ENCODE results near the gene EML1.
A peak's percentile ranks its signal among the peaks of the same experiment; 100 is the strongest.

The EML1 gene

DNA sequence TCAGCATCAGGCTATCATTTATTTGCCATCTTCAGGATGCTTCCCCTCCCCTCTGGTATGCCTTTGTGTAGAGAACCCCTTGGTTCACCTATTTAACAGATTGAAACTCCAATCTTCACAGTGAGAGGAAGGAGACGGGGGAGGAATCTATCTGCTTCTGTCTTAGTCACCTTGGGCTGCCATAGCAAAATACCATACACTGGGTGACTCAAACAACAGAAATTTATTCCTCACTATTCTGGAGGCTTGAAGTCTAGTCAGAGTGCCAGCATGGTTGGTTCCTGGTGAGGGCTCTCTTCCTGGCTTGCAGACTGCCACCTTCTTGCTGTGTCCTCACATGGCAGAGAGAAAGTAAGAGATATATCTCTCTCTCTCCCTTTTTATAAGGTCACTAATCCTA, 13.5 kb upstream of the EML1 start:
- DNase-seq (ENCODE audit: low read depth) = peak; percentile 31

DNA sequence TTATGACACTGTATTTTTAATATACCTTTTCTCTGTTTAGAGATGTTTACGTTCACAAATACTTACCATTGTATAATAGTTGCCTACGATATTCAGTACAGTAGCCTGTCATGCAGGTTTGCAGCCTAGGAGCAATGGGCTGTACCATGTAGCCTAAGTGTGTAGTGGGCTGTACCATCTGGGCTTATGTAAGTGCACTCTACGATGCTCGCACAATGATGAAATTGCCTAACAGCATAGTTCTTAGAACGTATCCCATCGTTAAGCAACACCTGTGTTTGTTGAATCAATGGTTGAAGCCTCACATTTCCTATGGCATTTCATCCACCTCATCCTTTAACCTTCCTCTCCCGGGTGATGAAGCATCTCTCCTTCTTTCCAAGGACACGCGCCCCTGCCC, 12.5 kb upstream of the EML1 start:
- DNase-seq (ENCODE audit: low read depth) = no peak

DNA sequence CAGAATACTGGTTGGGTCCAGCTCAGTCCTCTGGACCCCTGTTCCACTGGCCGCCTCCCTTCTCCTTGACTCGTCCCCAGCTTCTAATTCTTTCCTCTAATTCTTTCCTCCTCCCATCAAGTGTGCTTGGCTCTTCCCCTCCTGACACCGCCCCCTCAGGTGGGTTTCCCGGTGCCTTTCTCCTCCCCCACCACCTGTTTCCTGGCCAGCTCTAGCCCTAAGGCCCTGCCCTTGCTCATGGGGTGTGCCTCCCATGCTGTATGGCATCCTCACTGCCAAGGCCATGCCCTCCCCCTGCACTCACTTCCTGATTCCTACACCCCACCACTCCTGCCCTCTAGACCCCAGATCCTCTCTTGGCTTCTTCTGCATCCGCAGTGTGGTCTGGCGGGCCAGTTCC, 12.1 kb upstream of the EML1 start:
- no peak for DNase-seq (ENCODE audit: low read depth)

DNA sequence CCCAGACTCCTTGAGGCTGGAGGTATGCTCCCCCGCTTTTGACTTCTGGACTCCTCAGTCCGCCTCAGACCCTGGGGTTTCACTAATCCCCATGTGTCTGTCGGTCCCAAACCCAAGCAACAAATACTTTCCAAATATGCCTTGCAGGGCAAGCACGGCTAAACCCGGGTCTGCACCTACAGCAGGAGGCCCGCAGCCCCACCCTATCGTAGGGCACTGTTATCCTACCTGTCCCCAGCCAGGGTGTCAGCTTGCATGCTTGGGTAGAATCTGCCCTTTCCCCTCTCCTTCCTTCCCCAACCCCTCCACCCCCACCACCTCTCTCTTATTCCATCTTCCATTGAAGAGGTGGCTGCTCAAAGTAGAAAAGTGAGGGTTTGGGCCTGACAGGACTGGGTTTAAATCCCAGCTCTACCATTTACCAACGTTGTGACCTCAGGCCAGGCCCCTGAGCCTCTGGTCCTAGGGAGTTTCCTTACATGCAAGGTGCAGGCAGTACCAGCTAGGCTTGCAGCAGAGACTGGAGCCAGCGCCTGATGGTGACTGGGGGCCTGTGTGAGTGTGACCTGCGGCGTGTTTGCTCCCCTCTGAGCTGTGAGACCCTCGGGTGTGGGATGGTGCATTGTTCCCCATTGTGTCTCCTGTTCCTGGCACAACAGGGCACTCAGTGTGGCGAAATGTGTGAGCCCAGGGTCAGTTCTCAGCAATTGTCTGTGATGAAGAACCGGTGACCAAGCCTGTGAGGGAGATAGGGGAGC, 11.2 kb upstream of the EML1 start:
- no peak for DNase-seq (ENCODE audit: low read depth)

DNA sequence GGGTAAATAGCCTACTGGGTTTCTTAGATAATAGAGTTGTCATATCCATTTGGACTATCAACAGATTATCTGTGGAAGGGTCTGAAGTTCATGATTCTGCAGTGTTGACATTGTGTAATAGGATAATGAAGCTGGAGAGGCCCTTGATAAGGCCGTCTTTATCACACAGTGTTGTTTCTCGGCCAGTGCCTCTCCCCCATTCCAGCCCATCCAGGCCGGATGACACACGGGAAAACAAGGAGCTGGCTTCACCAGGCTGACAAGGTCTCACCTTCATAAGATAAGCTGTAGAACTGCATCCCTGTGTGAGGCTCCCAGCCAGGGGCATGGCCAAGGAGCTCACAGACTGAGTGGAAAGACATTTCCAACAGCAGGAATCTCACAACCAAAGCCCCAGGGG, 8.7 kb upstream of the EML1 start:
- DNase-seq (ENCODE audit: low read depth) = no peak

DNA sequence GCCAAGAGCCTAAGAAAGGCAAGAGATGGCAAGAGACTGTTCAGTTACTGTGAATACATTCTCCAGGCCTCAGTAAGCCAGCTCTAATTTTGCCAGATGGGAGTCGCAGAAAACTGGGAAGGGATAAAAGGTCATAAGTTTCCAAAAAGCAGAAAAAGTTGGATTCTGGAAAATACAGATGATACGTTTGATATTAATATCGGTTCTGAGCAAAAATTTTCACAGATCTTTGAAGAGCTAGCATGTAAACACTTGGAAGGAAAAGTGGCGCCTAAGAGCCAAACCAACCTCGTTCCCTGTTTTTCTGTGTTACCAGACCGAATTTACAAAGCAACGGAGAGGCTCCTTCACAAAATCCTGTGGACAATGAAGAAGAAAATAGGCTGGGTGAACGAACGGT, 7.8 kb upstream of the EML1 start:
- no peak for DNase-seq (ENCODE audit: low read depth)

DNA sequence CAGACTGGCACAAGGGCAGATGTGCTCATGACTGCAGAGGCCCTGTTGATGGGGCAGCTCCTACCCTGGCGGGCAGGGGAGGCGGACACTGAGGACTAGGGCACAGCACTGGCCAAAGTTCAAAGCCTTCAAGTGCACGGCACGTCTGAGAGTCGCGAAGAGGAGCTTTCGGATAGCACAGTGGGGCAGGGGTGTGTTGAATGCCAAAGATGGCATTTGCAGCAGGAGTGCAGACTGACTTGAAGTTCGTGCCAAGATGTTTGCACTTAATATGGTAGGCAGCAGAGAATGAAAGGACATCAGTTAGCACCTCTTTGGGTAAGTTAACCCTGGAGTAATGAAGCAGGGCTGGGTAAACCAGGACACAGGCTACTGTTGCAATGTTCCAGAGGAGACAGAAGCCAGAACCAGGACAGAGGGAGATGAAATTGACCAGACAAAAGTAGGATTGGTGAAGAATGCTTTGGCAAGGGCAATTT, 6.7 kb upstream of the EML1 start:
- DNase-seq (ENCODE audit: low read depth) = no peak

DNA sequence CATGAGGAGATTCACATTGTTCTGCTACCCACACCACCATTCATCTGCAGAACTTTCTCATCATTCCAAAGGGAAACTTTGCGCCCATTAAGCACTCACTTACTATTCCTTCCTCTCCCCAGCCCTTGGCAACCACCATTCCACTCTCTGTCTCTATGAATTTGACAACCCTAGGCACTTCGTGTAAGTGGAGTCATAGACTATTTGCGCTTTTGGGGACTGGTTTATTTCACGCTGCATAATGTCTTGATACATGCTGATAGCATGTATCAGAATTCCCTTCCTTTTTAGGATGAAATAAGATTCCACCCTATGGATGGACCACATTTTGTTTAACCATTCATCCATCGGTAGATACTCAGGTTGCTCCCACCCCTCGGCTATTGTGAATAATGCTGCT, 4.5 kb upstream of the EML1 start:
- DNase-seq (ENCODE audit: low read depth) = no peak

DNA sequence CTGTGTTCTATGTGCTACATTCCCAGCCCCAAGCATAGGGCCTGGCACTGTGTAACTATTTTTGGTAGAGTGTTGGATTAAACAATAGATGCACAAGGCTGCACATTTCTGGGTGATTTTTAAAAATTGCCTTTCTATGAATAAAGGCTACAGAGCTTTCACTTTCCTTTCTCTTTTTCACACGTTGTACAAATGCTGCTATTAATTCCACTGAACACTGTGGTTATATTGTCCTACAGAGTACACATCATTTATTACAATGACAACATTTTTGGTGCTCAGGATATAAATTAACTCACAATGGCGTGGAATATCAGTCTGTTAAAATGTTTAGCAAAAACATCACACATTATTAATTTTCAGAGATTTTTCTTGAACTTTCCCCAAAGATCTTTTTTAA, 3.6 kb upstream of the EML1 start:
- no peak for DNase-seq (ENCODE audit: low read depth)

DNA sequence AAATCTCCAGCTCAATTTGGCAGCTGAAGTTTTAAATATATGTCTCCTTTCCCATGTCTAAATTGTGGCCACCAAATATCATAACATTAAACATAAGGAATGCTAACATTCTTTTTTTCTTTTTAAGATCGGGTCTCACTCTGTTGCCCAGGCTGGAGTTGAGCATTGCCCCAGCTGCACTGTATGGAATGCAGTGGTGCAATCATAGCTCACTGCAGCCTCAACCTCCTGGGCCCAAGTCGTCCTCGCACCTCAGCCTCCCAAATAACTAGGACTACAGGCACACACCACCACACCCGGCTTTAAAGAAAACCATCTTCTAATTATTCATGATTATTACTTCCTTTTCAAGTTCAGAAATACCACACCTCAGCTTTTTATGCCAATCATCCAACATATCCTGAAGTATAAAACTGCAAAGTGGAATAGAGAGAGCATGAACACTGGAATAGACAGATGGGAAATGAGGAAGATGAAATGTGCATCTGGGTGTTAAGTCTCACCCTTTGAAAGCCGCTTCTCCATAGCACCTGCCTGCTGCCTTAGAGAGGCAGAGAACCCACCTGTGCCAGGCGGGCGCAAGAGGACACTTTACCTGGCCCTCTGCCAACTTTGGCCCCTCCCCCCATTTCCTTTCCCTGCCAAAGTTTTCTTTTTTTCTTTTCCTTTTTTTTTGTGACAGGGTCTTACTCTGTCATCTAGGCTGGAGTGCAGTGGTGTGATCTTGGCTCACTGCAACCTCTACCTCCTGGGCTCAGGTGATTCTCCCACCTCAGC, 2.8 kb upstream of the EML1 start:
- no peak for DNase-seq (ENCODE audit: low read depth)

DNA sequence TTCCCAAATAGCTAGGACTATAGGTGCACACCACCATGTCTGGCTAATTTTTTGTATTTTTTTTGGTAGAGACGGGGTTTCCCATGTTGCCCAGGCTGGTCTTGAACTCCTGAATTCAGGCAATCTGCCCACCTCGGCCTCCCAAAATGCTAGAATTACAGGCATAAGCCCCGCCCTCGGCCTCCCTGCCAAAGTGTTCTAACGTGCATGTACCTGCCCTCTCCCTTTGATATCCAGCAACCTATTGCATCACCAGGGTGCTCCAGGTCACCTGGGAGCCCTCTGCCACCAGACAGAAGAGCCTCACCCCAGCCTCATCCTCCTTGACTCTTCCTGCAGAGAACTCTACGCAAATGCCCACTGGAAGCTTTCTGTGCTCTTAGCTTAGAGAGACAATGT, 2.2 kb upstream of the EML1 start:
- no peak for DNase-seq (ENCODE audit: low read depth)

DNA sequence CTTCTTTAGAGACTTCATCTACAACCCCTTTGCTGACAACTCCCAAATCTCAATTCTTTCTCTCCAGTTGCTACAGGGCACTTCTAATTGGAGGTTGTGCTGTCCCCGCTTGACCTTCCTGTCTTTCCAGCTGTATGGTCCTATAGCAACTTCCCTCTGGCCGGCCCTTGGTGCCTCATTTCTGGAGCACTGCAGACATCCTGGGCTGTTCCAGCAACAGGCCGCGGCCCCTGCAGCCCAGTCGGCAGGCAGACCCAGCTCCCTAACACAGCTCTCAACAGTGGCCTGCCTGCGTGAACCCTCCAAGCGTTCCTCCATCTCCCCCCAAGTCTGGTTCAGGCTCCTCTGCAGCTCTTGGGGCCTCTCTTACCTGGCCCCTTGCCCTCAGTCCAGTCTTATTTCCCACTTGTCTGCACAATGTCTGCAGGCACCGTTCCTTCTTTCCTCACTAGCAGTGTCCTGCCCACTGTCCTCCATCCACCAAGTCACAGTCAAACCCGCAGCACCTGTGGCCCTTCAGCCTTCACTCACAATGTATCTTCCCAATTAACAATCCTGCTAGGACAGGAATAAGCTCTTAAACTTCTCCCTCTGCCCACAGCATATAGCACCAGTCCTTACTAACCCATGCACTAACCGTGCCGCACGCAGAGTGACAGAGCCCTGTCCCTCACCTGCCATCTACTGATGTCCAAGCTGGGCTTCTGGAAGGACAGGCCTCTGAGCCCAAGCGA, 1.6 kb upstream of the EML1 start:
- no peak for DNase-seq (ENCODE audit: low read depth)

DNA sequence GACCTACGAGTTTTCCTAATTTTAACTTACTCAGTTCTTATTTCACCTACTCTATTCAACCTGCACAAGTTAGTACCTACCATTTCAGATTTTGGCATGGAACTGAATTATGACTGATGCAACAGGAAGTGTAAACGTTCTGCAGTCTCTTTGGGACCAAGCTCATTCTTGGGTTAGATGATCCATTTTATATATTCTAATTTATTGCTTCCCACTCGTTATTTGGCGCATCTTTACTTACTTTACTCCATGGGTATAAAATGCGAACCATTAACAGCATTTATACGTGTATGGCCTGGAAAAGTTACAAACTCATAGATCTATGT, 1.0 kb upstream of the EML1 start:
- no peak for DNase-seq (ENCODE audit: low read depth)

DNA sequence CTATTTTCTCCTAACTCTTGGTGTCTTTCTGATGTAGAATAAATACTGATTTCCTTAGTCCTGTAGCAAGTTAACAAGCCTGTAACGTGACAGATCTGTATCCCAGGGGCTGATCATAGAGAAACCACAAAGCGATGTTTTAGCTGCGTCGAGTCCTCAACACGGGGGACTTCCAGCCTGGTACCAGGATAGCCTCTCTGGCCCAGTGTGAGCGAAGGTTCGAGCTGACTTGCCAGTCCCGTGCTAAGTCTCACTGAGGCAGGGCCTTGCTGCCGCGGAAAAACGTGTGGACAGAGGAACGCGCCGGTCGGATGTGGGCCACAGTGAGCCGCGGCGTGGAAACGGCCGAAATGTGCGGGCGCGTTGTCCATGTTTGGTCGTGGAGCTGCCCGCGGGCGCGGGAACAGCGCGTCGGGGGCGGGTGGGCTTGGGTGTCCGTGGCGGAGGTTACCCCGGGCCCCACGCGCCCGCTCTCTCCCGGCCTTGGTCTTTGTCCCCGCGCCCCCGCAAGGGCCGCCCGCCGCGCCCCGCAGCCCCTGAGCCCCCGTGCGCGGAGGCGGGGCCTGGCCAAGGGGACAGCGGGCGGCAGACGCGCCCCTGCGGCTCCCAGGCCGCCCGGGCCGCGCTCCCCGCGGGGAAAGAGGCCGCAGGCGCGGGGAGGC, 531 bp upstream of the EML1 start:
- no peak for DNase-seq (ENCODE audit: low read depth)

DNA sequence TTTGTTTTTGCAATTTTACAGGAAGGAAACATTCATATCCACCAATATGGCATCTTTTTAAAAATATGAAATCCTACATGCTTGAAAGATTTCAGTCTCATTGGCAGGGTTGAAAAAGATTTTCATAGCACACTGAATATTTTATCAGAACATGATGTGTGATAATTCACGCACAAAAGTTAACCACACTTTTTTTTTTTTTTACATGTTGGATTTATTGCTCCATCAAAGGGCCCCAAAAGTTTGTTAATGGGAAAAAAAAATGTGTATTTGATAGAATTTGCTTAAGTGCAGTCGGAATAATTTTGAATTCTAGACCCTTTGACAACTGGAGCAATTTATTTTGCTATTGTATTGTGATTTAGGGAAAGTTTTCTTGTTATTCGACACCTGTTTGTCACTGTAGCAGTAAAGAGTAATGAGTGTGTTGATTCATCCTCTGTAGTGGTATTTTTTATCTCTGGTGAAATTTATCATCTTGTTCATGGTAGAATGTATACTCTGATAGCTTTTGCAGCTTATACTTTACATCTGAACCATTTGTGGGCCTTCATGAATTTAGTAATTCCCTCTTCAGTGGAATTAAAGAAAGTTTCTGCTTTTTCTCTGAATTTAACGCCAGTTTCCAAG, 1.1 kb downstream of the EML1 start:
- no peak for DNase-seq (ENCODE audit: low read depth)

DNA sequence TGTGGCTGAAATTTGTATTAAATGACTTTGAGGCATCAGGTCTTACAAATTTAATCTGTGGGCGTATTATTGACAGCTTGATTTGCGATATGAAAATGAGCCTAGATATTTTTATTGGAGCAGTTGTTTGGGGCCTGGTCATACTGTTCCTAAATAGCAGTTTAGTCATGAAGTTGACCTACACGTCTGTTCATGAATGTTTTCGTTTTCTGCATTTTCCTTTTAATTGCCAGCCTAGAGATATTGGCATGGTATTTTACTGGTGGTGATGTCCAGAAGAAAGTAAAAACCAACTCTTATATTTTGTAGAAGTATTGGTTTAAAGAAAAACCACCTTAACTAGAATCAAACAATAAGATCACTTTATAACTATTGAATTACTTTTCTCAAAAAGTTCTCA, 1.8 kb downstream of the EML1 start:
- DNase-seq (ENCODE audit: low read depth) = no peak

DNA sequence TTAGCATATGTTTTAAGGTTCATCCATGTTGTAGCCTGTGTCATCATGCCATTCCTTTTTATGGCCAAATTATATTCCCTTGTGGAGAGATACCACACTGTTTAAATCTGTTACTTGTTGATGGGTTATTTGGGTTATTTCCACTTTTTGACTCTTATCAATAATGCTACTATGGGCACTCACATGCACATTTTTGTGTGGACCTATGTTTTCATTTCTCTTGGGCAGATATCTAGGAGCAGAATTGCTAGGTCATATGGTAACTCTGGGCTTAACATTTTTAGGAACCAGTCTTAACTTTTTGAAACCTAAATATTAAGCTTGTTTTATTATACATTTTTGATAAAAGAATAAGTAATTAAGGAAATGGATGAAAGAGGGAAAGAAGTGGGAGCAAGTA, 4.0 kb downstream of the EML1 start:
- DNase-seq (ENCODE audit: low read depth) = no peak

DNA sequence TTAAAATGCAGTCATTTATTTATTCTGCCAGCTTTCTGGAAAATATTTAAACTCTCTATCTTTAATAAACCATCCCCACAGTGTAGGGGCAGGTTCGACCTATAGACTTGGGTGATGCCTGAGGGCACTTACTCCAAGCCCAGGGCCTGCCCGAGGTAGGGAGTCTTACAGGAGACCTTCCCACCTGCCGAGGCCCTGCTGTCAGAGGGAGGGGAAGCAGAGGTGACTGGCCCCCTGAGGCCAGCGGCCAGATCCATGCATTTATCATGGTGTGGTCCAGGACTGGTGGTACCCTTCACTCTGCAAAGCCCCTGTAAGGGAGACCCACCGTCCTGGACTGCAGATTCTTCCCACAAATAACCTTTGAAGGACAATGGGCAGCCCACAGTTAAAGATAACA, 7.6 kb downstream of the EML1 start:
- no peak for DNase-seq (ENCODE audit: low read depth)

DNA sequence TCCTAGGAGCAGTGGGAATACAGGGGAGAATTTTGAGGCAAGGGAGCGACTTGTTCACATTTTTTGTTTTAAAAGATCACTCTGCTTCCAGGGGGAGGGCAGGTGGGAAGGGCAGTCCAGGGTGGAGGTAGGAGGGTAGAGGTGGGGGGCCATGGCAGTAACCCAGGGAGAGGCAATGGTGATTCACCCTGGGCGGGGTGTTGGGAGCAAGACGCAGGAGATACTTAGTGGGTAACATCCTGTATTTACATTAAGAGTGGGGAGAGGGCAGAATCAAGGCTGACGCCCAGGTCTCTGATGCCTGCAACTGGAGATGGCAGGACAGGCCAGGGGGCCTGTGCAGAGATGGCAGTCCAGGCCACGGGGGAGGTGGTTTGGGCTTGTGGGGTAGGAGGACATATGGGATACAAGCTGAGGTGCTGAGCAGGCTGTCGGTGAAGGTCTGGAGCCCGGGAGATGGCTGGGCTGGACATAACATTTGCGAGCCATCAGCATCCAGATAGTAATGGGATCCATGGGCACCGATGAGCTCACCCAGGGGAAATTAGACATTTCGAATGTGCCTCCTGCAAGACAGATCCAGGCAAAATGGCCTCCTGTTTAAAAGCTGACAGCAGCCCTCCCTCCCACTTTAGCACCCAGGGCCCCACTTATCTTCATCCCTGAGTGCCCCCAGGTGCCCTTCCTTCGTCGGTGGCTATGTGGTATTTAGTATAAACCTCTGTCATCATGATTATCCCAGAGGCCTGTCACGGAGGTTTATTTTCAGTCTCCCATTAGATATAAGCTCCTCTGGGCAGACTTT, 9.3 kb downstream of the EML1 start:
- DNase-seq (ENCODE audit: low read depth) = no peak

DNA sequence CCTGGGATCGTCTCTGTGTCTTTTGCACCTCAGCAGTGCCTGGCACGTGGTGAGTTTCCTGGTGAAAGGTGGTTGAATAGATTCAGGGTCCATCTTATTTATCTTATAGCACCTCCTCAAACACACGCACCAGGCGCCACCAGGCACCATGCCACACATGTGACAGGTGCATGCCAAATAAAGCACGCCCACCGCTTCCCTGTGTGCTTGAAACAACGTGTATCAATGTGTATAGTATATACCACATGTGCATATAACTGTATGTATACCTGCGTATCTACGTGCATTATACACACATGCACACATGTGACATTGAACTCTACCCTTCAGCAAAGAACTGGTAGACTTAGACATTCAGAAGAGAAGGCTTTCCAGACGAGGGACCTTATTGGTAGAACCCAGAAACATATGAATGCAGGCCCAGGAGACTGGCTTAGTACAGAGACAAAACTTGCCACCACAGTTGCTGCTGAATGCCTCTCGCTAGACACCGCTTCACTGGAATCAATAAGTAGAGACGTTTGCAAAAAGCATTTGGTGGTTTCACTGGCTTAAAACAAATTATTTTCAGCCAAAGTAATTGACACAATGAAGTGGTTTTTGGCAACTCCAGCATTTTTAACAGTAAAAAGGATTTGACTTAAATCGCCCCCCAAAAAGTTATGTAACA, 10.0 kb downstream of the EML1 start:
- no peak for DNase-seq (ENCODE audit: low read depth)

DNA sequence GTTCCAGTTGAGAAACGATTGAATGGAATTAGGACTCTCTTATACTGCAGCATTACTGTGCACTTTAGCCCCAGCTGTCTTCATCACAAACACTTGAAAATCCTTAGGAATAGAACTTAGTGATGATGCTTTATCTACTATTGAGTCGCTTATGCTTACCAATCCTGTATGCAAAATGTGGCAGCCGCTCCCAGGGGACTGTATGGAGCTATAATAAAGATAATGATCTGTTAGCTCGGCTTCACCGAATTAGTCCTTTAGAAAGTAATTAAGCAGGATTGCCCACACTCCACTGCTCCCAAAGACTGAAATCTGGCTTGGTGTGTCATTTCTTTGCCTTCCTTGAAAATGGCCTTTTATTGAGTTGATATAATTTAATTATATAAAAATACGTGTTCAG, 10.6 kb downstream of the EML1 start:
- DNase-seq (ENCODE audit: low read depth) = no peak
